Uterus (tissue), 4 donors: Measurements from ENCODE around the gene UCP3. TPM values are rescaled to one million over a fixed set of nuclear protein-coding genes. Genes with fewer than 3 reads are reported as not detected.

Experiments
- DNase-seq, 2 donors: peaks; one replicate each; pipeline ENCODE4 v3.0.0-alpha.2; 2019 to 2020
- H3K27ac ChIP-seq, 2 donors: fragments of 200-600 bp; sonication (generic); 1 replicate in 1 of 2; 2 replicates in 1 of 2; pipeline ENCODE4 v1.5.1; 2016 to 2018
- H3K27me3 ChIP-seq, 2 donors: fragments of 200-600 bp; sonication (generic); one replicate each; pipeline ENCODE4 v1.5.1; 2018 to 2019; ENCODE audit warnings: control low read depth in 1 of 2
- H3K36me3 ChIP-seq, 2 donors: fragments of 200-600 bp; sonication (generic); one replicate each; pipeline ENCODE4 v1.5.1; 2019; ENCODE audit warnings: control low read depth in 1 of 2
- H3K4me1 ChIP-seq, 2 donors: fragments of 200-600 bp; sonication (generic); one replicate each; pipeline ENCODE4 v1.5.1; 2018 to 2019; ENCODE audit warnings: control low read depth in 1 of 2
- H3K4me3 ChIP-seq, 2 donors: fragments of 200-600 bp; sonication (generic); 1 replicate in 1 of 2; 2 replicates in 1 of 2; pipeline ENCODE4 v1.5.1; 2018 to 2019; ENCODE audit warnings: mild to moderate bottlenecking in 1 of 2
- H3K9me3 ChIP-seq, 2 donors: fragments of 200-600 bp; sonication (generic); one replicate each; pipeline ENCODE4 v1.5.1; 2019; ENCODE audit warnings: control low read depth in 1 of 2
- CTCF ChIP-seq, 4 experiments: fragments of 200-600 bp in 2 of 4; fragments of 450-650 bp in 2 of 4; sonication (generic) in 2 of 4; IDR thresholded peaks; one replicate each; pipeline ENCODE4 v1.5.1; 2016 to 2019; ENCODE audit warnings: antibody characterized with exemption in 4 of 4, mild to moderate bottlenecking in 2 of 4, moderate library complexity in 1 of 4
- POLR2A ChIP-seq, 2 donors: fragments of 450-650 bp; IDR thresholded peaks; one replicate each; pipeline ENCODE4 v1.6.1; 2016; ENCODE audit warnings: antibody characterized with exemption in 2 of 2, mild to moderate bottlenecking in 1 of 2, moderate library complexity in 1 of 2
- intact Hi-C: fragments of 100-400 bp; cut with DNase I; formaldehyde crosslinking; loops from one replicate; pipeline ENCODE4 v1.15.1; 2023; ENCODE audit warnings: low total_unique reads
- total RNA-seq, 4 donors: library from RNA; depleted of rRNA in 3 of 4; stranded (reverse); fragments of >200 nt in 3 of 4; gene quantifications; one replicate each; pipeline versions ENCODE4 v1.1.0 to v1.2.4, GENCODE V29; 2014 to 2023
- donor health status: DM: yes; HTN: yes; CAD: no.

UCP3 gene
- total RNA-seq, 4 donors from 2014 or later, result 0.21 to 4.1 (median 1.5) TPM; not detected in 1

GRCh38 chr11:73977856-73978519 is 30.9 kb downstream of the UCP3 start:
- H3K27ac ChIP-seq, result no peak overlapping the region
- H3K9me3 ChIP-seq, result no peaks in the 10 kb centered on the region
- no peaks in the 10 kb centered on the region for H3K36me3 ChIP-seq
- H3K4me1 ChIP-seq, result peaks cover 0 to 6% of the 10 kb centered on the region in 2 donors
- DNase-seq, result no peak
- H3K27me3 ChIP-seq, result no peaks in the 10 kb centered on the region
- H3K4me3 ChIP-seq, result no peak overlapping the region
- intact Hi-C loops, result no loop called here
- TF ChIP-seq POLR2A (IDR thresholded peaks at IDR 0.05) (no peak), CTCF (IDR thresholded peaks at IDR 0.05) (no peak)

GRCh38 chr11:73976451-73977151 is 32.3 kb downstream of the UCP3 start:
- intact Hi-C loops, result no loop called here
- H3K36me3 ChIP-seq, result no peaks in the 10 kb centered on the region
- no peak overlapping the region for H3K4me3 ChIP-seq
- no peak for DNase-seq
- H3K9me3 ChIP-seq, result no peaks in the 10 kb centered on the region
- no peaks in the 10 kb centered on the region for H3K4me1 ChIP-seq
- TF ChIP-seq CTCF (IDR thresholded peaks at IDR 0.05), result no peak
- TF ChIP-seq POLR2A (IDR thresholded peaks at IDR 0.05), result no peak
- H3K27ac ChIP-seq, result no peak overlapping the region
- H3K27me3 ChIP-seq, result no peaks in the 10 kb centered on the region

DNA sequence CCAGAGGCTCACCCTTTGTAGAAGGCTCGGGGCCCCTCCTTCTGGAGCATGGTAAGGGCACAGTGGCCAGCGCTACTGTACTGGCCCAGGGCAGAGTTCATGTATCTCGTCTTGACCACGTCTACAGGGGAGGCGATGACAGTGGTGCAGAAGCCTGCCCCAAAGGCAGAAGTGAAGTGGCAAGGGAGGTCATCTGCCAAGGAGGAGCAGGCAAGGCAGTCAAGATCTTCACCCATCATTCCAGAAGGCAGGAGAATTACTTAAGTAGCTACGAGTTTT is 33.5 kb downstream of the UCP3 start:
- Histone ChIP-seq H3K27me3 (no peaks in the 10 kb centered on the region), H3K36me3 (no peaks in the 10 kb centered on the region), H3K4me1 (no peaks in the 10 kb centered on the region), H3K4me3 (no peak overlapping the region), H3K27ac (no peak overlapping the region), H3K9me3 (no peaks in the 10 kb centered on the region)
- TF ChIP-seq POLR2A (IDR thresholded peaks at IDR 0.05) (no peak), CTCF (IDR thresholded peaks at IDR 0.05) (no peak)
- intact Hi-C loops, result no loop called here
- no peak for DNase-seq

- intact Hi-C loops, result no loop called here
- no peaks in the 10 kb centered on the region for H3K36me3 ChIP-seq
- no peak for TF ChIP-seq CTCF (IDR thresholded peaks at IDR 0.05)
- H3K4me1 ChIP-seq, result no peaks in the 10 kb centered on the region
- H3K27ac ChIP-seq, result no peak overlapping the region
- DNase-seq, result no peak
- H3K27me3 ChIP-seq, result no peaks in the 10 kb centered on the region
- no peaks in the 10 kb centered on the region for H3K9me3 ChIP-seq
- H3K4me3 ChIP-seq, result no peak overlapping the region
Measured at GRCh38 chr11:73974604-73975478, 34.0 kb downstream of the UCP3 start.
